PFSK-1 (cell line): ENCODE results near the gene MAPKAPK3.

ENCODE experiments used
- REST ChIP-seq, 2 experiments: IDR thresholded peaks; 2 replicates each; pipeline versions ENCODE4 v1.6.1 to v1.8.0; 2011 to 2012; ENCODE audit warnings: low read depth in 2 of 2, low read length in 2 of 2, control low read depth in 1 of 2, inconsistent platforms in 1 of 2, mild to moderate bottlenecking in 1 of 2, moderate library complexity in 1 of 2; ENCODE audit not compliant: insufficient read depth in 1 of 2
- TAF1 ChIP-seq: IDR thresholded peaks from 2 replicates; pipeline ENCODE4 v1.6.1; 2012; ENCODE audit warnings: low read length, control low read depth, borderline replicate concordance; ENCODE audit not compliant: insufficient read depth

GRCh38 chr3:50584391-50584790 is 32.6 kb upstream of the MAPKAPK3 start:
- TF ChIP-seq REST (IDR thresholded peaks at IDR 0.05; ENCODE audit: insufficient read depth in 1 of 2, low read depth in 2 of 2, low read length in 2 of 2) (no peak), TAF1 (no peak)
